ENCODE data around the gene USP48. TPM values are rescaled to one million over a fixed set of nuclear protein-coding genes. Genes with fewer than 3 reads are reported as not detected.

USP48 gene
- total RNA-seq, 2 donors from 2014 or later, result 47.1 to 51.3 TPM

DNA sequence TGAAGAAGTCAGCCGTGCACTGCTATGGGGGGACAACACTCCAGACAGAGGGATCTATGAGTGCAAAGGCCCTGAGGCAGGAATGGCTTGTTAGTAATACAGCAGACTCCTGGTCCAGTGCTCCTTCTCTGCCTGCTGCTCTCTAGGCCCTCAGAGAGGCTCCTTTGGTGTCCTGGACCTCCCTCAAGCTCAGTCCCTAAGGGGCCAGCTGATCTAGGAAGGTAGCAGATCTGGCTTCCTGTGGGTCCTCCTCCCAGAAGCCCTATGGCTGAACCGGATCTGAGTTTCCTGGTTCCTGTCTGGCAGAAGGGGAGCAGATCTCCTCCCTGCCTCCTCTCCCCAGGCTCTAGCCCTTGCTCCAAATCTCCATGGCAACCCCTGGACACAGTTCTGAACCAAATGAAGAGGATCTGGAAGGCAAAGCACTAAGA, 28.9 kb upstream of the USP48 start, which contains the start of gene LDLRAD2:
Gene LDLRAD2 (plus strand): TSS at position 391 of the 431 bp plus-strand sequence. CDS start 187 bp downstream, outside the sequence.
- intact Hi-C loops (cut with DNase I), result loop anchor here (10.0 kb wide), 1 partner anchor 153 kb away; no protein-coding TSS in a partner anchor
- Histone ChIP-seq H3K27ac (no peak within 1 kb of the TSS), H3K4me3 (no peak within 1 kb of the TSS), H3K36me3 (no peaks in the 10 kb centered on the region), H3K27me3 (no peaks in the 10 kb centered on the region), H3K9me3 (no peaks in the 10 kb centered on the region), H3K4me1 (no peaks in the 10 kb centered on the region), H3K9ac (ENCODE audit: low read depth in 2 of 2, low read length in 2 of 2) (no peak within 1 kb of the TSS)
- TF ChIP-seq, protein P1, sequence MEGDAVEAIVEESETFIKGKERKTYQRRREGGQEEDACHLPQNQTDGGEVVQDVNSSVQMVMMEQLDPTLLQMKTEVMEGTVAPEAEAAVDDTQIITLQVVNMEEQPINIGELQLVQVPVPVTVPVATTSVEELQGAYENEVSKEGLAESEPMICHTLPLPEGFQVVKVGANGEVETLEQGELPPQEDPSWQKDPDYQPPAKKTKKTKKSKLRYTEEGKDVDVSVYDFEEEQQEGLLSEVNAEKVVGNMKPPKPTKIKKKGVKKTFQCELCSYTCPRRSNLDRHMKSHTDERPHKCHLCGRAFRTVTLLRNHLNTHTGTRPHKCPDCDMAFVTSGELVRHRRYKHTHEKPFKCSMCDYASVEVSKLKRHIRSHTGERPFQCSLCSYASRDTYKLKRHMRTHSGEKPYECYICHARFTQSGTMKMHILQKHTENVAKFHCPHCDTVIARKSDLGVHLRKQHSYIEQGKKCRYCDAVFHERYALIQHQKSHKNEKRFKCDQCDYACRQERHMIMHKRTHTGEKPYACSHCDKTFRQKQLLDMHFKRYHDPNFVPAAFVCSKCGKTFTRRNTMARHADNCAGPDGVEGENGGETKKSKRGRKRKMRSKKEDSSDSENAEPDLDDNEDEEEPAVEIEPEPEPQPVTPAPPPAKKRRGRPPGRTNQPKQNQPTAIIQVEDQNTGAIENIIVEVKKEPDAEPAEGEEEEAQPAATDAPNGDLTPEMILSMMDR (IDR thresholded peaks at IDR 0.05), result no peak
- DNase-seq, result no peak

DNA sequence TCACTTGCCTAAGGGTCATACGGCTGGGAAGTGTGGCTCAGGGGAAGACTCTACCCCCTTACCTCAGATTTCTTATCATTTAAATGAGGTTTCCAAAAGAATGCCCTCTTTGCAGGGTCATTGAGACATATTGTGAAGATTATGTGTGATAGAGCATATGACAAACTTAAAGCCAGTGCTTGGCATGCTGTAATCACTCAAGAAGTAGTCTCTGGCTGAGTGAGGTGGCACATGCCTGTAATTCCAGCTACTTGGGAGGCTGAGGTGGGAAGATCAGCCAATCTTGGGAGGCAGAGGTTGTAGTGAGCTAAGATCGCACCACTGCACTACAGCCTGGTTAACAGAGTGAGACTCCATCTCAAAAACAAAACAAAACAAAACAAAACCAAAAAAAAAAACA, 21.6 kb upstream of the USP48 start:
- TF ChIP-seq, protein P1 (IDR thresholded peaks at IDR 0.05), result no peak
- no peaks in the 10 kb centered on the region for H3K27me3 ChIP-seq
- H3K4me3 ChIP-seq, result no peak overlapping the region
- no peak for DNase-seq
- H3K9me3 ChIP-seq, result no peaks in the 10 kb centered on the region
- no peak overlapping the region for H3K9ac ChIP-seq (ENCODE audit: low read depth in 2 of 2, low read length in 2 of 2)
- intact Hi-C loops (cut with DNase I), result no loop called here
- no peaks in the 10 kb centered on the region for H3K4me1 ChIP-seq
- no peak overlapping the region for H3K27ac ChIP-seq
- H3K36me3 ChIP-seq, result no peaks in the 10 kb centered on the region

DNA sequence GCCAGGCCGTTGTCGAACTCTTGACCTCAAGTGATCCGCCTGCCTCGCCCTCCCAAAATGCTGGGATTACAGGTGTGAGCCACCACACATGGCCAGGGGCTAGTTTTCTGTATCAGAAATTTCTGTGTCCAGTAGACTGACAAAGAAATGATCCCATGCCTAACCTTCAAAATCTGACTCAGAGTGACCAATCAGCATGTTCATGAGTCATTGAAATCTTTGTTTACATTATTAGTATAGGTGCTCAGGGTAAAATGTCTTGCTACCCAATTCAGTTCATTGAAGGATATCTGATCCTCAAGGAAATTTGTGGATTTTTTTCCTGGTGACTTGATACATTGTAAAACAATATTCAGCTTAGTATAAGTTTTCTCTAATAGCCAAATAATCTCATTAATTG, 18.2 kb upstream of the USP48 start:
- TF ChIP-seq, protein P1 (IDR thresholded peaks at IDR 0.05), result no peak

DNA sequence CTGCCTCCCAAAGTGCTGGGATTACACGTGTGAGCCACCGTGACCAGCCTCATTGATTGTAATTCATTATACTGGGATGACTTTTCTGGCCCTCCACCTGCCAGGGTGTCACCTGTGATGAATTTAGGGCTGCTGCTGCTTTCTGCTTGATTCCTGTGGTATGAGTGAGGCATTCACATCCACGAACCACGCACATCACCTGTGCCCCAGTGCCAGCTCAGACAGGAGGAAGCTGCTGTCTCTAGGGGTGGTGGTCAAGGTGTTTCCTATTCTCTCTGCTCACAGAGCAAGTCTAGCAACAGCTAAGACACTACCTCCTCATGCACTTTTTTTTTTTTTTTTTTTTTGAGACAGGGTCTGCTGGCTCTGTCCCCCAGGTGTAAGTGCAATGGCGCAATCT, 16.8 kb upstream of the USP48 start:
- Histone ChIP-seq H3K9ac (ENCODE audit: low read depth in 2 of 2, low read length in 2 of 2) (no peak overlapping the region), H3K4me3 (no peak overlapping the region), H3K27me3 (no peaks in the 10 kb centered on the region), H3K36me3 (no peaks in the 10 kb centered on the region), H3K4me1 (no peaks in the 10 kb centered on the region), H3K27ac (no peak overlapping the region), H3K9me3 (no peaks in the 10 kb centered on the region)
- TF ChIP-seq, protein P1 (IDR thresholded peaks at IDR 0.05), result no peak
- DNase-seq, result no peak
- intact Hi-C loops (cut with DNase I), result no loop called here

More for the DNA sequence above, 18.2 kb upstream of the USP48 start:
- H3K9ac ChIP-seq (ENCODE audit: low read depth in 2 of 2, low read length in 2 of 2), result no peak overlapping the region
- intact Hi-C loops (cut with DNase I), result no loop called here
- H3K27ac ChIP-seq, result no peak overlapping the region
- H3K36me3 ChIP-seq, result no peaks in the 10 kb centered on the region
- no peak overlapping the region for H3K4me3 ChIP-seq
- no peaks in the 10 kb centered on the region for H3K9me3 ChIP-seq
- DNase-seq, result no peak
- H3K4me1 ChIP-seq, result no peaks in the 10 kb centered on the region
- H3K27me3 ChIP-seq, result no peaks in the 10 kb centered on the region

DNA sequence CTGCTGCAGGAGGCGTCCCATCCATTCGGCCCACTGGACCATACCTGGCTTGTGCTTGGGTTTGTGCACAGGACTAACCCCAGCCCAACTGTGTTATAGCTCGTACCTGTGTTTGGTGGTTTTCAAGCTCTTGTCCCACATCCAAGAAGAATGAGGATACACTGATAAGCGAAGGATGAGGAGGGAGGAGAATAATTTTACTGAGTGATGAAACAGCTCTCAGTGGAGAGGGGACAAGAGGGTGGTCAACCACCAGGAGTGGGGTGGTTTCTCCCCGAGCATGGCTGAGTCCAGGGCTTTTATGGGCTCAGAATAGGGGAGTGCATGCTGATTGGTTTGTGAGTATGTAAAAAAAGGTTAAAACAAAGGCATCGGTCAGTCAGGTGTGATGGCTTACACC, 12.1 kb upstream of the USP48 start:
- Histone ChIP-seq H3K4me3 (no peak overlapping the region), H3K27me3 (no peaks in the 10 kb centered on the region), H3K4me1 (no peaks in the 10 kb centered on the region), H3K36me3 (no peaks in the 10 kb centered on the region), H3K9ac (ENCODE audit: low read depth in 2 of 2, low read length in 2 of 2) (no peak overlapping the region), H3K27ac (no peak overlapping the region), H3K9me3 (no peaks in the 10 kb centered on the region)
- DNase-seq, result no peak
- TF ChIP-seq, protein P1 (IDR thresholded peaks at IDR 0.05), result no peak
- intact Hi-C loops (cut with DNase I), result no loop called here
